ENCODE results near the gene ZNF423.

Gene ZNF423

DNA sequence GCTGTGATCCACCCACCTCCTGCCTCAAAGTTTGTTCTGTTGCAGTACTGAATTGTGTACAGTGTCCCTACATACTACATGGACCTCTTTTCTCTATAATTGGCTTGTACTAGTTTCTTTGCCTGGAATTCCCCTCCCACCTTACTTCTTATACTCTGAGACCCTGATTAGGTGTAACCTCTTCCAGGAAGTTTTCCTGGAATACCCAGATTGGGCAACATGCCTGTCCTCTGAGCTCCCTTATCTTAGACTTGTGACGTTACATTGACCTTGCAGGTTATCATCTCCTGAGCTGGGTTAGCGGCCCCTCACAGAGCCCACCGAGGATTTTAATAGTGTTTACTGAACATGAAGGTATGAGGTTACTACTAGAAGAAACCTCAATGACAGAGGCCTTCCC, 237.0 kb downstream of the ZNF423 start:
- no peak for DNase-seq

DNA sequence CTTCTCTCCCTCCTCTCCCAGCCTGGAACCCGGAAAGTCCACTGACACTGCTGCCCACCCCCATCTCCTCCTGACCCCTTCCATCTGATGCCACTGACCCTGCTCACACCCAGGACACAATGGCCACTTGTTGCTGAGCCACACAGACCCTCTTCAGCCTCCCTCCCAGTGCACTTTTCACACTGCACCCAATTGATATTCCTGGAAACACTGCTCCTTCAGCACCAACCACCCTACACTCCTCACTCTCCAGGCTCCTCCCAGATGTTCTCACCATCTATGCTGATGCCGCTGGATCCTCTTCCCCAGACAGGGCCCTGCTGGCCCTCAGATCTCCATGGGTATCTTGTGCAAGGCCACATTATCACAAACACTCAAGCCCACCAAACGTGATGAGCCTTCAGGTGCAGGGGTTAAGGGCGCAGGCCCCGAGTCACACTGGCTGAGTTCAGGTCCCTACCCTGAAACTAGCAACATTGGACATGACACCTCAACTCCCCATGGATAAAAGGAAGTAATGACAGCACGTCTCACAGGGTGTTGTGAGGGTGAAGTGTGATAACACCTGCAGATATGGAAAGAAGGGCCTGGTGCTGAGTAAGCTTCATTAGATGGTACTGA, 238.1 kb downstream of the ZNF423 start:
- no peak for DNase-seq

DNA sequence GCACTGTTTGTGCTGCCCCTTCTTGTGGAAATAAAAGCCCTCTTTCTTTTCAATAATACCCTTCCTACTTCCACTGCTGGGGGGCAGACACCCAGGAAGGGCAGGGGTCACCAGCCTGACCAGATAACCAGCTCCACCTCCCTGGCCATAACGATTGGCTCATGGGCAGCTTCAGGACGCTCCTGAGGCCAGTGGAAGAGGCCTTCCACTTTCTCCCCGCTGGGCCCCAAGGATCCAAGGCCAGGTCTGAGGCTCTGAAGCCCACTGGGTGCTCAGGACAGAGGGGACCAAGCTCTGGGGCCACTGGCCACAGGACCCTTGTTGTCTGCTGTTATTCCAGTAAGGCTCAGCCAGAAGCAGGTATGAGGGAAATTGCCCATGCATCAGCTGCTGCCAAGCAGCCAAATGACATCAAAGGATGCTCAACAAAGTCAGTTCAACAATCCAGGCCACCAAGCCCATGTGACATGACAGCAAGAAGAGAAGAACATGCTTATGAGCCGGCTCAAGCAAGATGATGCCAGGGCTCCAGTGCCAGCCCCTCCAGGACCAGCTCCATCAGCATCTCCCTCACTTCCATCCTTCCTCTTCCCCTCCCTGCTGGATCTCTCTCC, 238.8 kb downstream of the ZNF423 start:
- DNase-seq: no peak

DNA sequence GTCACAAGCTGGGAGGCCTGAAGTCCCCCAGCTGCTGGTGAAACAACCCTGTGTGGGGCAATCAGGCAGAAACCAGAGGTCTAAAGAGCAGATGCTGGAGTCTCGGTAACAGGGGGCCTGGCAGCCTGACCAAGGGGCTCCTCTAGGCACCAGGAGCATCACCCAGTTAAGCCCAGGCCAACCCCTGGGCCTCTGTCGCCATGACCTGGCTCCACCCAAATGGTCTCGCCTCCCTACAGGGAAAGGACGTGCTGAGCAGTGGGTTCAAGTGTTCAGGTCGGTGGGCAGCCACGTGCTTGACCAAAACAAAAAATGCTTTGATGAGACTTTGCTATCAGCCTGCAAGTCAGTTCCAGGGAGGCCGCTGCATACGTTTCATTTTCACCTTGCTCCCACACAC, 240.3 kb downstream of the ZNF423 start:
- DNase-seq: peak; percentile 28

DNA sequence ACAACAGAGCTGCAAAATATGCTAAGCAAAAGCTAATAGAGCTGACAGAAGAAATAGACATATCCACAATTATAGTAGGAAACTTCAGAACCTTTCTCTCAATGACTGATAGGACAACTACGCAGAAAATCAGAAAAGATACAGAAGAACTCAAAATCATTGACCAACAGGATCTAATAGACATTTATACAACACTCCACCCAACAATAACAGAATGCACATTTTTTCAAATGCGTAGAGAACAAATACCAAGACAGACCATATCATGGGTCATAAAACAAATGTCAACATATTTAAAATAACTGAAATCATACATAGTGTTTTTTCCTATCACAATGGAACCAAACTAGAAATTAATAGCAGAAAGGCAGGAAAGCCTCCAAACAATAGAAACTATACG, 244.9 kb downstream of the ZNF423 start:
- DNase-seq: no peak

DNA sequence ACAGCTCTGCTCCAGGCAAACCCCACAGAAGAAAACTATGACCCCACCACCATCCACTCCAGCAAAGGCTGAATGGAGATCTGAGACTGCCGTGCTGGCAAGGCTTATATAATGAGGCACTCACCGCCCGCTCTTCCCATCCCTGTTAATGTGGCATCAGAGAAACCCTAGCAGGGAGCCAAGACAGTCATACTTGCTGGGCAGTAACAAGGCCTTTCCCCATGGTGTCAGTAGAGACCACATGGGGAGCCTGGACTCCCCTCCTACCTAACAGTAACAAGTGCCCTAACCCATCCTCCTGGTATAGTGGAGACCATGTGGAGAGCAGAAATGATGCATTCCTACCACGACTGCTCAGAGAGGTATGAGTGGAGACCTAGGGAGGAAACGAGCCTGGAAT, 247.1 kb downstream of the ZNF423 start:
- DNase-seq: no peak

DNA sequence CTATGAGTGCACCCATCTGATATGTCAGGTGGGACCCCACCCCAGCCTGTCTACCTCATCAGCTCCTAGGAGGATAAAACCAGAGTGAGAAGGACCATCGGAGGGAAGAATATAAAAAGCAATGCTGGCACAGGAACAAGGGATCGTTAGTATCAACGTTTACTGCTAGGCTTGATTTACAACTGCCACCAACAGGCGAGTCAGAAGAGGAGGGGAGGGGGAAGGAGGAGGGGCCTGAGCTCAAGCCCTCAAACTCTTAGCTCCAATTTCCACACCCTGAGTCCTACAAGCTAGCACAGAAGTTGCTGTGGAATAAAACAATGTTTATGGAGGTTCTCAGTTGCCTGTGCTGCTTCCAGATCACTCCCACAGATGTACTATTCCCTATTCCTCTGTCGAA, 247.8 kb downstream of the ZNF423 start:
- DNase-seq: no peak

DNA sequence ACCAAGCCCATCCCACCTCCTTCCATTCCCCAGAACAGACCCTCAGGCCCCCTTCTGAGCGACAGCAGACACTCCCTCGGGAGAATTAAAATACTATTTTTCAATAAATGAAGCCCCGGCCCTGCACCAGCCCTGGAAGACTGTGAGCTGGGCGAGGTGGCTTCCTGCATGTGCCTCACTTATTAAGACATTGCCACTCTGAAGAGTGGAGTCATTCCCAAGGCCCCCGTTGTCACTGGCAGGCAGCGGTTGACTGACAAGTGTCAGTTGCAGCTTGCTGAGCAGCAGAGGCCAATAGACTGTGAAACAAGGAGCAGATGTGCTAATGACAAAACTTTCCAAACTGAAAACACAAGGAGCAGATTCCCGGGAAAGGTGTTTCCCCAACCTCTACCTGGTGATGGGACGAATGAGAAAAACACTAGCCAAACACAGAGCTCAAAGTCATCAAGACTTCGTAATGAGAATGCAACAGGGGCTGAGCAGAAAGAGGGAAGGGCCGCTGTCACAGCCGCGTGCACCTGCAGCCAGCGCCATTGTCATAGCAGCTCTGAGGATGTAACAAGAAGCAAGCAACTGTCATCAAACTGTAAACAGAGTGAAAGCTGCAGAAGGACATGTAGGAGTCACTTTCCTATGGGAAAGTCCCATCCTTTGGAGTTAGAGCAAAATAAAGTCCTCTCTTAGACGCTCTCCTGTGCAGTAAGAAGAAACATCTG, 250.2 kb downstream of the ZNF423 start:
- DNase-seq: peak; percentile 28

DNA sequence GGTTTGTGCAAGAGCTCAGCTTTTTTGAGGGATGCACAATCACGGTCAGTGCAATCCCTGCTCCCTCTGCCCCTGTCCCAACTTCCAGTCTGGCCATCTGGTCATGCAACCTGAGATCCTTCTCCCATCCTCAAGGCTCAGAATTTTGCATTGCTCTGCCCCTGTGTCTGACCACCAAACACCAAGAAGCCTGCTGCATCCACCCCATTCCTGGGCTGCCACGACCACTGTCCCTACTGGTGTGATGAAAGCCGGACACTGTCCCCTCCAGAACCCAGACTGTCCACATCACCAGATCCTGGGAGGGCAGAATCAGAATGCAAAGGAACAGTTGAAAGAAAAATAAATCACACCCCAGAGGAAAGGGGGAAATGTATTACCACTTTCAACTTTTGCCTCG, 251.3 kb downstream of the ZNF423 start:
- DNase-seq: peak; percentile 20

DNA sequence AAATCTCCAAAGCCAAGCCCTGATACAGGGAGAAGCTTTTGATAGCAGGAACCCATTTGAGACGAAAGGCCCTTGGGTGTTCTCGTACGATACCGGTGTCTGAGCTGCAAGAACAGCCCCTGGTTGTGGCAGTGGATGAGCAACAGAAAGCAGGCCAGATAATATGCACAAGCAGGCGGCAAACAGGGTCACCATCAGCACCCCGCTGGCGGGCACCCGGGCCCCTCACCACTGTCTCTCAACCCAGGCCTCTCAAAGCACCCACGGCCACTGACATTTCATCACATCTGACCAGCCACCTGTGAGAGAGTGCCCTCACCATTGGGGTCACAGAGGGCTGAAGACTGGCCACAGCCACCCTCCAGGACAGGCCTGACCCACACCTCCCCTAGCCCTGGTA, 252.0 kb downstream of the ZNF423 start:
- peak; percentile 35 for DNase-seq

DNA sequence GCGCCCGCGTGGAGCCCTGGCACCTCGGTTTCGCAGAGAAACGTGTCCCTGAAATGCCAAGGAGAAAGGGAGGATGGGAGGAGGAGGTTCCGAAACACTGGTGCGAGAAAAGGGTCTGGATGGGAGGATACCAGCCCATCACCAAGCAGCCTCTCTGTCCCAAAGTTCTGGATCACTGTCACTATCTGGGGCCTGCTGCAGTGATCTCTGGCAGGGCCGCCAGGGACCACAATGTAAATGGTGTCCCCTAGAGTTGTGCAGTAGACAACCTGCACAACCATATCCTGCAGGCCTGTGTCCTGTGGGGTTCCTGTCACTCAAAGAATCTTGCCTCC, 253.0 kb downstream of the ZNF423 start:
- DNase-seq: peak; percentile 10

DNA sequence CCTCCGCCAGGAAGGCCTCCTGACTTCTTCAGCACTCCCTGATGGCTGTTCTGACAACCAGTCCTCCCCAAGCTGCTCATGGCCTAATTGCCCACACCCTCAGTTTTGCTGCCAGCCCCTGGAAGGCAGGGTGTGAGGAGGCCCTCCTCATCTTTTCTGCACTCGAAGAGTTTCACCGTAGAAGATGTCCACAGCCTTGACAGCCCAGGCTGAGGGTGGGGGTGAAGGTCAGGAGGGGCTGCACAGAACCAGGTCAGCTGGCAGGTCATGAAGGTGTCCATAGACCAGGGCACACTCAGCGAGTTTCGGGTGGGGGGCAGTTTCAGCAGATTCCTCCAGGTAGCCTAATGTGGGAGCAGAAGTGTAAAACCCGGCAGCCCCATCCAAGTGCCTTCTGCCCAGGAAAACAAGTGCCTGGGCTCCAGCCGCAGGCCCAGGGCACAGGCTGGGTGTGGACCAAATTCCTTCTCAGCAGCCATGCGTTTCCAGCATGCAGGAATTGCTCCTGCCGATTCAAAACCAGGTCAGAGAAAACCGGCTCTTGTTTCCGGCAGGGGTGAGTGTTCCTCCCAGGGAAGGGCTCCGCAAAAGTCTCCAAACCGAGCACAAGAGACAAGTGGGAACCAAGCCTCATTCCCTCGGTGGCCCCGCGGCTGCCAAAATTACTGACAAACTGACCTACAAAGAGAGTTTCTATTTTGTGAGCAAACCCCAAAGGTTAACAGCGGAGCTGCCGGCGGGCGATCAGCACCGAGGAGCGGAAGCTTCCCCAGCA, 253.5 kb downstream of the ZNF423 start:
- DNase-seq: peak; percentile 20

DNA sequence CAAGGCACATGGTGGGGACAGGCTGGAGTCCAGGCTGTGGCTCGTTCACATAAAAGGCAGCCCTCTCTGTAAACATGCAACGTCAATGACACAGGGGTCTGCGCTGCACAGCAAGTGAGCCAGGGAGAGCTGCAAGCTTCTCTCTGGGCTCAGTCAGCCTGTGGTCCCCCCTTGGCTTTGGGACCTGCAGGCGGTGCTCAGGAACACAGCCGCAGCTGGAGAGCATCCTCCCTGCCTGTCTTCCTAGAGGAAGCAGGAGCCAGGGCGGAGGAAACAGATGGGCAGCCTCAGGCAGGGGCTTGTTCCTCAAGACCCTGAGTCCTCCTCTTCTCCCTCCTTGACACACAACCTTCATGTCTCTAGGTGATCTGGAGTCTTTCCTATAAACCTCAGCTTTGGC, 254.3 kb downstream of the ZNF423 start:
- DNase-seq: no peak

DNA sequence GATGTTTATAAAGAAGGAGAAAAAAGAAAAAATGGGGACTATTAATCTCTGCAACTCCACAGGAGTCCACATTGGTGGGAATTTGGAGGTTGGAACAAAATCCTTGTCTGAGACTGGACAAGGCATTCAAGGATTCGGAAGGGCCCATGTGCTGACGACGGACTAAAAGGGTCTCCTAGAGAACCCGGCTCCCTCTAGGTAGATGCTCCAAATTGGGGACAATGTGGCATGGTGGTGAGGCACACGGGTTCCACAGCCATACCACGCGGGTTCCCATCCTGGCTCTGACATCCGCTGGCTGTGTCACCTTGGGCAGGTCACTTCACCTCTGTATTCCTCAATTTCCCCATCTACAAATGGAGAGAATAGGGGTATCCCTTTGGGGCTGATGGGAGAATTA, 254.9 kb downstream of the ZNF423 start:
- DNase-seq: no peak

DNA sequence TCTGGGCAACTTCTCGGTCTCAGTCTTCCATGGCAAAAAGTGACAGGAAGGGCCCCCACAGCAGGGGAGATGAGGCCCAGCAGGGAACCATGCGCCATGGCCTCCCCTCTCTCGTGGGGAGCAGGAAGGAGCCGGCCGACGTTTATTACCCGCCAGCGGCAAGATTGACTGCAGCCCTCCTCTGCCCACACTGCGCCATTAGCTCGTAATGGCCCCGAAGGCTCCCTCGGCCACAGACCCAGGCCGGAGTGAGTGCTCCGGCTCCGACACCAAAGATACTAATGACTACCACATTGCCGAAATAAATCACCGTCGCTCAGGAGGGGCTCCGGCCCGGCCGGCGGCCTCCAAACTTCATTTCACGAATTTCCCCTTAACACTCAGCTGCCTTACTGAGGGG, 255.4 kb downstream of the ZNF423 start:
- DNase-seq: no peak

DNA sequence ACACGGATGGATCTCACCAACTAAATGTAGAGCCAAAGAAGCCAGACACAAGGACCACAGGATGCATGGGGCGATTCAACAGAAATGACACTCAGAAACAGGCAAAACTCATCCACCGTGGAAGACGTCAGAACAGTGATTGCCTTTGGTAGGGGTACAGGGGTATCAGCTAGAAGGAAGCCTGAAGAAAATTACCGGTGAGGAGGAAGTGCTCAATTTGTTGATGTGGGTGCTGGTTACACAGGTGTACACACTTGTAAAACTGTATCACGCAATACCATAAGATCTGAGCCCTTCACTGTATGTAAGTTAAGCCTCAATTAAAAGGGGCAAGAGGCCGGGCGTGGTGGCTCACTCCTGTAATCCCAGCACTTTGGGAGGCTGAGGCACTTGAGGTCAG, 256.2 kb downstream of the ZNF423 start:
- DNase-seq: no peak

DNA sequence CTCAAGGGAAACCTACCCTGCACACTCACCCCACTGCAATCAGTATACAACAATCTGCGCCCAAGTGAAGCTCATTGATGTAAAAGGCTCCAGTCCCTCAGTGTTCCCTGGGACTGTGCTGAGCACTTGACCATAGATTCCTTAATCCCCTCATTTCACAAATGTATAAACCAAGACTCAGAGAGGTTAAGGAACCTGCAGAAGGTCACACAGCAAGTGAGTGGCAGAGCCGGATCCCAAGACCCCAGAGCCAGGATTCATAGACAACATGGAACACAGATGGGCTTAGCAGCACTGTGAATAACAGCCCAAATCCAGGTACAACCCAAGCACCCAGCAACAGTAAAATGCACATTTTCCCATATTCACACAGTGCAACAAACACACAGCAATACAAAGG, 256.6 kb downstream of the ZNF423 start:
- no peak for DNase-seq

DNA sequence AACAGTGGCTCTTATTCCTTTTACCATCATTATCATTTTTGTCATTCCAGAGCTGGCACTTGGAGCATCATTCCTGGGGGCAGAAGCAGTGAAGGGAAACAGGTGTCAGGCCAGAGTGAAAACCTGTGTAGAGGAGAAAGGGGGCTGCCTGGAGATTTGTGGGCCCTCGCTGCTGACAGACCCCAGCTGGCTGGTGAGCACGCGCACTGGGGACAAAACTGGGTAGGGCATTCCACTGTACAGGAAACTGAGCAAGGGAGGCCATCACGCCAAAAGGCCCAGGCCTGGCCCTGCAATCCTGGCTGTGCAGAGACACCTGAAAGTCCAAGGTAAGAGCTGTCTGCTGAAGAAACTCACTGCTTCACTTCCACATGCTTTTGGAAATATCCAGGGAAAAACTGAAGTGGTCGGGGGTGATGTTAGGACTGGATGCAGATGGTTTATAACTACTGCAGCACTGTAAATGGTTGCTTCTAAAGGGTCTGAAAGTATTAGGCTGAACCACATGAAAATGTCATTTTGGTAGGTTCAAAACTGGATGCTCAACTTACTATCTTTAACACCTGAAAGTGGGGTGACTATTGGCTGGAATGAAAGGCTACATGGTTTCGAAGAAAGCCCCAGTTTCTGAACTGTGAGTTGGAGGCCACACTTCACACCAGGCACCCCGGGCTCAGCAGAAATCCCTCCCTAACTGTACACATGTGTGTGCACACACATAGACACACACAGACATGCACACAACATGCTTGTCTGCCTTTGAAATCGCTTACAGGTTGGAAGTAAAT, 257.3 kb downstream of the ZNF423 start:
- DNase-seq: no peak

DNA sequence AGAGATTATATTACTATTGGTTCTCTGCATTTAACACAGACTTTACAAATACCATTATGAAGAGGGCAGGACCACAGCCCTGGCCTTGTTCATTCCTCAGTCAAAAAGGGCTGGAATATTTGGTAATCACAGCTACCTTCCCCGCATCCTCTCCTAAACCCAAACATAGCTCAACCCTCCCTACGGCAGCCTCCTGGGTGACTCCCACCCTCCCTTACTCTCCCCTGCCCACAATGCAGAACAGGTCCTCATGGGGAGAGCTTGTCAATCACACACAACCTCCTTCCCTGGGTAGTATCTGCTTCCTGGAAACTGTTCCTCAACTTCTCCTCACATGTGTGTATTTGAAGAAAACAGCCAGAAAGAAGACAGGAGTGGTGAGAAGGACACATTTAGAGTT, 258.1 kb downstream of the ZNF423 start:
- no peak for DNase-seq

DNA sequence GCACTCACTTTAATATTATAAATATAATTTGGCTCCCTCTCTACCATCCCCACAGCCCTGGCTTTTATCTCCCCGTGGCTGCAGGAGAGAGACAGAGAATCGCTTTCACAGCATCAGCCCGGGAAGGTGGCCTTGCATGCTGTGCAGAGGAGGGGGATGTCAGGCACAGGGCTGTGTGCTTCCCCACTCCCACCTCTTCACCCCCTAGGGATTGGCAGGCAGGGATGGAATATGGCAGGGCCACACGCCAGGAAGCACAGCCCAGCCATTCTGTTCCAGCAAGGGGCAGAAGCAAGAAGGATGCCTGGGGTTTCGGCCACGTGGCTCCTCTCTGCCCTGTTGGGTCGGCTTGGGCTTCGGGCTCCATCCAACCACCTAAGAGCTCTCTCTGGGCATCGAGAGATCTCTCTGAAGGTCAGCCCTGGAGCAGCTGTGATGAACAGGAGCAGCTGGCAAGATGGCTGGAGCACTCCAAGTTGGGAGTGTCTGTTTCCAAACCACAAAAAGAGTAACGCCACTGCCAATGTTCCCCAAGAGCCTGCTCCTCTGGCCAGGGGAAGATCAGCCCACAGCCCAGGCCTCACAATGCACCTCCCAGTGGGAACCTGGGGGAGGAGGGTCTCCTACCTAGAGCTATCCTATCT, 259.1 kb downstream of the ZNF423 start:
- no peak for DNase-seq

DNA sequence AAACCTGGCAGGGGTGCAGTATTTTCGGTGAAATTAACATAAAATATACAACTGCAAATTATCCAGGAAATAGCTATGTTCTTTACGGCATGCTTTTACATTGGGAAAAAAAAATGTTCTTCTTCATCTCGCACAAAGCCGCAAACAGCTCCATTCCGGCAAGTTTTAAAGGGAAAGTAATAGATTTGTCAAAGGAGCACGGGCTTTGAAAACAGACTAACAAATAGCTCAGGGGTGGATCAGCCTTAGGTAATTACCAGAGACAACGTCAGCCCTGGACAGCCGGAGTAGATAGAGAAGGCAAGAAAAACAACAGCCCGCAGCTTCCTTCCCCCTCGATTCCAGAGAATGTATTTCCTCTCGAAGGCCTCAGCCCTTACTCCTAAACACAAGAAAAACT, 259.8 kb downstream of the ZNF423 start:
- no peak for DNase-seq

DNA sequence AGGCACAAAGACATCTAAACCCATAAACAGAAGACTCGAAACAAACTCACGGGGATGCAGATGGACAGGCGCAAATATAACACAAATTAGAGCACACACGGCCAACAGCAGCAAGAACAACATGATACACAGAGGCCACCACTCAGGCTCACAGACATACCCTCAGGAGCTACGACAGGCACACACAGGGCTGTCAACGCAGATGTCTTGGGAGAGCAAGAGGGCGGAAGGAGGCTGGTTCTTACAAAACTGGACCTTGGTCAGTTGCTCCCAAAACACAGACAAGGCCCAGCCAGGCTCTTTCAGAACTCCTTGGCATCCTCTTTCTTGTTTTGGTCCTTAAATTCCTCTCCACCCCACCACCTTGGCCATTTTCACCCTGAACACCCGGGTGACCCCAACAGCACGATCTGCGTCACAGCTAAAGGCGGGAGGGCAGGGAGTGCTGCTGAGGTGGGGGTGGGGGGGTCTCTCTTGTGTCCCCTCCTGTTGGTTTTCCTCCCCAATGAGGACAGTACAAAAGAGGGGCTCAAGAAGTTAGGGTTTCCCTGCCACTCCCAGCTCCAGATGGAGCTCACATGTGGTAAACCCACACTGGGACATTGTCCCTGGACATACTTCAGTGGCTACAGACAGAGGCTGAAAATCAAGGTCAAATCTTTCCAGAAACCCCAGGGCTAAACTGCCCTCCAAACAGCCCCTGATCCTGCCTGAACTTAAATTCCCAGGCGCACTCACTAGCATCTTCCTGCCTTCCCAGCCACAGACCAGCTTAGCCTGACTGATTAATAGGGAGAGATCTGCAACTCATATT, 261.0 kb downstream of the ZNF423 start:
- DNase-seq: no peak
